Sigmoid colon (tissue), 4 donors: ENCODE results near the gene IL27RA.

Source experiments
- CTCF ChIP-seq, 4 experiments: fragments of 450-650 bp in 3 of 4; fragments of 200-600 bp in 1 of 4; IDR thresholded peaks; one replicate each; pipeline ENCODE4 v1.5.1; 2016 to 2019; ENCODE audit warnings: antibody characterized with exemption in 4 of 4, mild to moderate bottlenecking in 3 of 4, moderate library complexity in 2 of 4
- EP300 ChIP-seq, 4 donors: sonication (generic); formaldehyde crosslinking; IDR thresholded peaks; one replicate each; pipeline ENCODE4 v1.6.1; 2017; ENCODE audit warnings: antibody characterized with exemption in 4 of 4

GRCh38 chr19:13986348-13986904 is 45.1 kb upstream of the IL27RA start:
- TF ChIP-seq EP300 (IDR thresholded peaks at IDR 0.05) (no peak), CTCF (IDR thresholded peaks at IDR 0.05) (no peak)
